ENCODE measurements around the gene STXBP6. TPM values are rescaled to one million over a fixed set of nuclear protein-coding genes. Genes with fewer than 3 reads are reported as not detected.

The STXBP6 gene
- total RNA-seq, 4 donors from 2014 or later = 2.6 to 5.5 (median 4.4) TPM

DNA sequence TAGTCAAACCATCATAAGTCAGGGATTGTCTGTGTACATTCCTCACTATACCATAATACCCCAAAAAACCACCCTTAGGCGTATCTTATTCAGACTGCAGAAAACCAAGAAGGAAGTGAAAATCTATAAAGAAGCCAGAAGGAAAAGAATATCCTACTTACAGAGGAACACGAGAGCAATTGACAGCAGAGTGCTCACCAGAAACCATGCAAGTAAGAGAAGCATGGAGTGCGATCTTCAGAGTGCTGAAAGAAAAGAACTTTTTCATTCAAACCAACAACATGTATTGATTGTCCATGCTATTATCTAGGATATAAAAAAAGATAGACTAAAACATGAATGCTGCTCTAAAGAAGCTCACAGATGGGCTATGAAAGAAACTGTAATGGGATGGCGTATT, 50.8 kb downstream of the STXBP6 start:
- H3K27me3 ChIP-seq = no peaks in the 10 kb centered on the region
- intact Hi-C loops (cut with DNase I; ENCODE audit: low total_unique reads) (no loop called here), in situ Hi-C loops (cut with MboI; ENCODE audit: low sequenced_read_pairs in 4 of 4) (no loop called here)
- no peak for ATAC-seq
- H3K4me1 ChIP-seq = peaks cover 6 to 12% of the 10 kb centered on the region in 2 donors
- DNase-seq = no peak
- H3K9me3 ChIP-seq = no peaks in the 10 kb centered on the region
- TF ChIP-seq POLR2A (IDR thresholded peaks at IDR 0.05) = no peak
- TF ChIP-seq, protein P1, sequence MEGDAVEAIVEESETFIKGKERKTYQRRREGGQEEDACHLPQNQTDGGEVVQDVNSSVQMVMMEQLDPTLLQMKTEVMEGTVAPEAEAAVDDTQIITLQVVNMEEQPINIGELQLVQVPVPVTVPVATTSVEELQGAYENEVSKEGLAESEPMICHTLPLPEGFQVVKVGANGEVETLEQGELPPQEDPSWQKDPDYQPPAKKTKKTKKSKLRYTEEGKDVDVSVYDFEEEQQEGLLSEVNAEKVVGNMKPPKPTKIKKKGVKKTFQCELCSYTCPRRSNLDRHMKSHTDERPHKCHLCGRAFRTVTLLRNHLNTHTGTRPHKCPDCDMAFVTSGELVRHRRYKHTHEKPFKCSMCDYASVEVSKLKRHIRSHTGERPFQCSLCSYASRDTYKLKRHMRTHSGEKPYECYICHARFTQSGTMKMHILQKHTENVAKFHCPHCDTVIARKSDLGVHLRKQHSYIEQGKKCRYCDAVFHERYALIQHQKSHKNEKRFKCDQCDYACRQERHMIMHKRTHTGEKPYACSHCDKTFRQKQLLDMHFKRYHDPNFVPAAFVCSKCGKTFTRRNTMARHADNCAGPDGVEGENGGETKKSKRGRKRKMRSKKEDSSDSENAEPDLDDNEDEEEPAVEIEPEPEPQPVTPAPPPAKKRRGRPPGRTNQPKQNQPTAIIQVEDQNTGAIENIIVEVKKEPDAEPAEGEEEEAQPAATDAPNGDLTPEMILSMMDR (IDR thresholded peaks at IDR 0.05 in 4 of 5, conservative IDR thresholded peaks at IDR 0.05 in 1 of 5) = no peak
- no peak overlapping the region for H3K27ac ChIP-seq
- H3K4me3 ChIP-seq = no peak overlapping the region
- no peaks in the 10 kb centered on the region for H3K36me3 ChIP-seq

DNA sequence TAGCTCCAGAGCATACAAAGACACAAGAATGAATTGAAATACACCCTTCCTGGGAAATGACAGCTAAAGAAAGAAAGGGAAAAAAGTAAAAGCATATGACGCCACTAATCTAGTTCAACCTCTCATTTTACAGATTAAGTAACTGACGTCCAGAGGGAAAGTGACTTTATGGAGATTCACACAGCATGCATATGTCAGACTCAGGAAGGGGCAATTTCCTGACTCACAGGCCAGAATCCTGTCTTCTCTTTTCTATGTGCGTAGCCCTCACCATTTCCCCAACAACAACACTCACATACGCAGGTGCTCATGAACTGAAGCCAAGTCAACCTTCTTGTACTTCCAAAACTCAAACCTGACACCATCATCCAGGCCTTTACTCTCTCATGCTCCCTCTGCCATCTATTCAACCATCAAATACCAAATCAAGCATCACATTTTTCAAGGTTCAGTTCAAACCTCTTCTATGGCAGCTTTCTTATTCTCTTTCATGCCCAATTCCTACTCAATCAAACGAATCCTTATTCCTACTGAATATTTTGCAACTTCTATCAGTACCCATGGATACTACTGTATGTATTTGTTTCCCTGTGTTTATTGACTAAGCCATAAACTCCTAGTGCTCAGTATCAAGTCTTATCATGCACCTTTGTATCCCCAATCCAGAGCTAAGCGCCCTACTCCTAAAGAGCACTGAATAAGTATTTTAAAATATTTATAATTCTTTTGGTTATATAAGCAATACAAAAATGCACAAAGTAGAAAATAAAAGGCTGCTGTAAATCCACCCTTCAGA, 52.8 kb downstream of the STXBP6 start:
- H3K9me3 ChIP-seq = no peaks in the 10 kb centered on the region
- DNase-seq (no peak), ATAC-seq (no peak)
- in situ Hi-C loops (cut with MboI; ENCODE audit: low sequenced_read_pairs in 4 of 4) (no loop called here), intact Hi-C loops (cut with DNase I; ENCODE audit: low total_unique reads) (no loop called here)
- H3K4me3 ChIP-seq = no peak overlapping the region
- H3K27ac ChIP-seq = no peak overlapping the region
- no peak for TF ChIP-seq POLR2A (IDR thresholded peaks at IDR 0.05)
- TF ChIP-seq, protein P1 (IDR thresholded peaks at IDR 0.05 in 4 of 5, conservative IDR thresholded peaks at IDR 0.05 in 1 of 5) = no peak
- no peaks in the 10 kb centered on the region for H3K36me3 ChIP-seq
- H3K4me1 ChIP-seq = peaks cover 0 to 6% of the 10 kb centered on the region in 2 donors
- no peaks in the 10 kb centered on the region for H3K27me3 ChIP-seq

DNA sequence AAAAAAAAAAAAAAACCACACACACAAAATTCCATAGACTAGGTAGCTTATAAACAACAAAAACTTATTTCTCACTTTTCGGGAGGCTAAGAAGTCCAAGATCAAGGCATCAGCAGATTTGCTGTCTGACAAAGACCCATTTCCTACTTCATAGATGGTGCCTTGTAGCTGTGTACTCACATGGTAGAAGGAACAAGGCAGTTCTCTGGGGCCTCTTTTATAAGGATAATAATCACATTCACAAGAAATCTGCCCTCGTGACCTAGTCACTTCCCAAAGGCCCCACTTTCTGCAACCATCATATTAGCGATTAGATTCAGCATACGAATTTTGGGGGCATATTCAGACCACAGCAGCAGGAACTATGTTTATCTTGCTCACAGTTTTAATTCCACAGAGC, 54.9 kb downstream of the STXBP6 start:
- in situ Hi-C loops (cut with MboI; ENCODE audit: low sequenced_read_pairs in 4 of 4) = no loop called here
- no peaks in the 10 kb centered on the region for H3K36me3 ChIP-seq
- no peak for ATAC-seq
- no peaks in the 10 kb centered on the region for H3K27me3 ChIP-seq
- H3K4me1 ChIP-seq = no peaks in the 10 kb centered on the region
- TF ChIP-seq POLR2A (IDR thresholded peaks at IDR 0.05) = no peak
- TF ChIP-seq, protein P1 (IDR thresholded peaks at IDR 0.05 in 4 of 5, conservative IDR thresholded peaks at IDR 0.05 in 1 of 5) = no peak
- no peak overlapping the region for H3K27ac ChIP-seq
- H3K9me3 ChIP-seq = no peaks in the 10 kb centered on the region
- no peak overlapping the region for H3K4me3 ChIP-seq
- DNase-seq = no peak
- intact Hi-C loops (cut with DNase I; ENCODE audit: low total_unique reads) = no loop called here

DNA sequence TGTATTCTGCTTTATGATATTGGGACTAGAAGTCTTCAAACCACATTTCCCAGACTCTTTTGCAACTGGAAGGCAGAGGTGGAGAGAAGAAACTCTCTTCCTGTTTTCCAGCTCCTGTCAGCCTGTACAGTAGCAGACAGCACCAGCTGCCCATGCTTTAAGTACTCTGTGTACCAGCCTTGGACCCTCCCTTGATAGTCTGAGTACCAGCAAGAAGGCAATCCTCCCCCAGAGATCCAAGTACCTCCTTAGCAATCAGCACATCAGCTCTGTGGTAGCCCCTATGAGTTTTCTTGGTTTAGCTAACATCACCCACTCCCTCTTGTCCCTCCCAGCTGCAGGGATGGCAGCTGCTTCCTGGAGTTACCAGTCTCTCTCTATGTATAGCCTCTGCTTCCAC, 56.3 kb downstream of the STXBP6 start:
- DNase-seq (no peak), ATAC-seq (no peak)
- no peaks in the 10 kb centered on the region for H3K9me3 ChIP-seq
- H3K4me1 ChIP-seq = no peaks in the 10 kb centered on the region
- no peak overlapping the region for H3K4me3 ChIP-seq
- in situ Hi-C loops (cut with MboI; ENCODE audit: low sequenced_read_pairs in 4 of 4) = no loop called here
- intact Hi-C loops (cut with DNase I; ENCODE audit: low total_unique reads) = no loop called here
- H3K27ac ChIP-seq = no peak overlapping the region
- TF ChIP-seq POLR2A (IDR thresholded peaks at IDR 0.05) = no peak
- H3K27me3 ChIP-seq = no peaks in the 10 kb centered on the region
- no peaks in the 10 kb centered on the region for H3K36me3 ChIP-seq

DNA sequence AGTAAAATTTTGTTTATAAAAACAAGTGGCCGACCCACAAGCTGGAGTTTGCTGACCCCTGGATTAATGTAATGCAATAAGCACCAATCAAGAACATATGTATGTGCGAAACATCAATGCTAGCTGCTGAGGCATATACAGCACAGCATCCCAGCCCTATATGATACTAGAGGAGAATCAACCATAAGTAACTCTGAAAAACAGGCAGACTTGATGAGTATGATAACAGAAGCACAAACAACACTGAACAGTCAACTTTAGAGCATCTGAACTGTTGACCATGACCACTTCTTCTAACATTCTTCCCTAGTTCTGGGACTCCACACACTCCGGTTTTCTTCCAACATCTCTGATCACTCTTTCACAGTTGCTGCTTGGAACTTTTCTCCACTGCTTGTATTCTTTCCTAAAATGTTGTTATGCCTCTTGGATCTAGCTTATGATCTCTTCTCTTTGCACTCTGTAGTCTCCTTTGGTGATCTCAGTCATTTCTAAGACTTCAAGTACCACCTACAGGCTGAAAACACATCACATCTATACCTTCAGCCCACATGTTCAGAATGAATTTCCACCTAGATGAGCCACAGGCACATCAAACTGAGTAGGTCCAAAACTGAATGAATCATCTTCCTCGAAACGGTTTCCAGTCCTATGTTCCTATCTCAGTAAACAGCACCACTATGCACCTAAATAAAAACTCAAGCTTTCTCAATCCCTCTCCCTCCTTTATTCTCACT, 57.2 kb downstream of the STXBP6 start:
- TF ChIP-seq, protein P1 (IDR thresholded peaks at IDR 0.05 in 4 of 5, conservative IDR thresholded peaks at IDR 0.05 in 1 of 5) = no peak
- no peak for TF ChIP-seq POLR2A (IDR thresholded peaks at IDR 0.05)
- no peaks in the 10 kb centered on the region for H3K27me3 ChIP-seq
- DNase-seq = no peak
- intact Hi-C loops (cut with DNase I; ENCODE audit: low total_unique reads) (no loop called here), in situ Hi-C loops (cut with MboI; ENCODE audit: low sequenced_read_pairs in 4 of 4) (no loop called here)
- ATAC-seq = no peak
- no peaks in the 10 kb centered on the region for H3K9me3 ChIP-seq
- H3K4me1 ChIP-seq = no peaks in the 10 kb centered on the region
- H3K36me3 ChIP-seq = no peaks in the 10 kb centered on the region
- H3K27ac ChIP-seq = no peak overlapping the region
- no peak overlapping the region for H3K4me3 ChIP-seq
